Inferior parietal cortex (tissue), 1 donor: Measurements from ENCODE around the gene UBE2J2.
"Not testable (repeated sequence)": the region's sequence is repeated elsewhere in the genome, so short reads cannot be mapped to it uniquely, and the experiment has no call there.

Source experiments
- DNase-seq: peaks from one replicate; pipeline ENCODE4 v3.0.0-alpha.2; 2016; ENCODE audit errors: extremely low spot score

The UBE2J2 gene

GRCh38 chr1:1273512-1274298, at the start of gene UBE2J2:
Gene UBE2J2, minus strand, starts transcription at chr1:1273854. Its CDS starts 5,862 bp downstream, at chr1:1267992.
- peak; percentile 78 for DNase-seq

- DNase-seq = no peak
Measured at GRCh38 chr1:1322952-1323351, 49.3 kb upstream of the UBE2J2 start.

DNA sequence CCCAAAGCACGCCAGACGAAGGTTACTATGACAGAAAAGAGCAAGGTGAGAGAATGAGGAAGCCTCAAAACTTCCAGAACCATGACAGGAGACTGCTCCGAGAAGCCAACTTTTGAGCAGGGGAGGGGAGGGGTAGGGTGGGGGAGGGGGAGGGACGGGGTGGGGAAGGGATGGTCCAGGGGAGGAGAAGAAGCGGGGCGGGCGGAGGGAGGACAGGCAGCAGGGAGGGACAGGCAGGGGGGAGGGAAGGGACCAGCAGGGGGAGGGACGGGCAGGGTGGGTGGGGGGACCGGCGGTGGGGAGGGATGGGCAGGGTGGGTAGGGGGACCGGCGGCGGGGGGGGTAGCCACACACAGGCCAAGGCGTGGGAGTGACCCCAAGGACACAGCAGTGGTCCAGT, 48.8 kb upstream of the UBE2J2 start:
- no peak for DNase-seq

GRCh38 chr1:1321477-1321876, 47.8 kb upstream of the UBE2J2 start:
- no peak for DNase-seq

- DNase-seq = no peak
Measured at GRCh38 chr1:1320666-1321448, 47.2 kb upstream of the UBE2J2 start.

DNA sequence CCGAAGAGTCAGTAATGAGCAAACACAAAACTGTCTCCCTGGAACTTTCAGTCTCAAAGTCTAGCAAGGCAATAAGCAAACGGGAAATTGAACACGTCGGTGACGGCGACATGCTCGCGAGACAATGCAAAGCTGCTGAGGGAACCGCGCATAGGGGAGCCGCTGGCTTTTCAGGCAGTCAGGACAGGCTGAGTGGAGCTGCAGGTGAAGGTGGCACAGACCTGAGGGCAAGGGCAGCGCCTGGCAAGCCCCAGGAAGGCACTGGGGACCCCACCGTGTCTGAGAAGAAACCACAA, 45.9 kb upstream of the UBE2J2 start:
- DNase-seq = no peak

GRCh38 chr1:1318777-1319645, 45.4 kb upstream of the UBE2J2 start:
- no peak for DNase-seq

DNA sequence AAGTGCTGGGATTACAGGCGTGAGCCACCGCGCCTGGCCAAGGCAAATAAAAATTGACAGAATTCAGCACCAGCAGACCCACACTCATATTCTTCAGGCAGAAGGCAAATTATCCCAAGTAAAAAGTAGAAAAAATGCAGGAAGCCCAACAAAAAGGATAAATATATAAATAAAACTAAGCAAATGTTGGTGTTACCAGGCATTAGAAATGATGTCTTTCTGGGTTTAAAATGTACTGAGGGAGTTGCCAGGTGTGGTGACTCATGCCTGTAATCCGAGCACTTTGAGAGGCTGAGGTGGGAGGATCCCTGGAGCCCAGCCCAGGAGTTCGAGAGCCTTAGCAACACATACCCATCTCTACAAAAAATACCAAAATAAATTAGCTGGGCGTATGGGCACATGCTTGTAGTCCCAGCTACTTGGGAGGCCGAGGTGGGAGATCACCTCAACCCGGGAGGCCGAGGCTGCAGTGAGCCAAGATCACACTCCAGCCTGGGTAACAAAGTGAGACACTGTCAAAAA, 44.5 kb upstream of the UBE2J2 start:
- peak; percentile 69 for DNase-seq

- no peak for DNase-seq
Measured at GRCh38 chr1:1317420-1317819, 43.8 kb upstream of the UBE2J2 start.

DNA sequence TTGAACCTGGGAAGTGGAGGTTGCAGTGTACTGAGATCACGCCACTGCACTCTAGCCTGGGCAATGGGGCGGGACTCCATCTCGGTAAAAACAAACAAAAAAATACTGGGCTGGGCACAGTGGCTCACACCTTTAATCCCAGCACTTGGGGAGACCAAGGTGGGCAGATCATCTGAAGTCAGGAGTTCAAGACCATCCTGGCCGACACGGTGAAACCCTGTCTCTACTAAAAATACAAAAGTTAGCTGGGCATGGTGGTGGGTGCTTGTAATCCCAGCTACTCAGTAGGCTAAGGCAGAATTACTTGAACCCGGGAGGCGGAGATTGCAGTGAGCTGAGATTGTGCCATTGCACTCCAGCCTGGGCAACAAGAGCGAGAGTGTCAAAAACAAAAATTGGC, 42.5 kb upstream of the UBE2J2 start:
- not testable (repeated sequence) for DNase-seq

GRCh38 chr1:1315435-1315954, 41.8 kb upstream of the UBE2J2 start:
- DNase-seq = no peak

DNA sequence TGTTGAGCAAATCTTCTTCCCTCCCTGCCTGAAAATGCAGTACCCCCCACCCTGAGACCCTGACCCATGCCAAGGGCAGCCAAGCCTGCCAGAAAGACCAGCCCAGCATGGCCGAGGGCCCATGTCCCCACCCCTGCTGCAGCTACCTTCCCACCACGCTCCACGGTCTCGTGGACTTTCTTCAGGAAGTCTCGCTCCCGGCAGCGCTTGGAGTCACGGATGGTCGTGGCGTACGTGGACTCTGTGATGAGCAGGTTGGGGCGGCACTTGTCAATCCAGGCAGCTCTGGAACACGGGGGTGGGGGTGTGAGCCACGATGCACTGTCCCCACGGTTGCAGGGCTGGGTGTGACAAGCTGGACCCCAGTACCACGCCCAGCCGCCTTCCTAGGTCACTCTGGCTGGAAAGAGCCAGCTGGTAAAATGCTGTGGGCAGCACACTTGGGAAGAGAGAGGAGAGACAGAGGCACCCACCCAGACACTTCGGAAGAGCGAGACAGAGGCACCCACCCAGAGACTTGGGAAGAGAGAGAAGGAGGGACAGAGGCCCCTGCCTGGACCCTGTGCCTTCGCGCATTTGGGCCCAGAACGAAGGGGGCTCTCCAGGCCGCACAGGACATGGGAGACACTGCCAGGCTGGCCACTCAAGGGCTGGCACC, 41.2 kb upstream of the UBE2J2 start:
- no peak for DNase-seq

DNA sequence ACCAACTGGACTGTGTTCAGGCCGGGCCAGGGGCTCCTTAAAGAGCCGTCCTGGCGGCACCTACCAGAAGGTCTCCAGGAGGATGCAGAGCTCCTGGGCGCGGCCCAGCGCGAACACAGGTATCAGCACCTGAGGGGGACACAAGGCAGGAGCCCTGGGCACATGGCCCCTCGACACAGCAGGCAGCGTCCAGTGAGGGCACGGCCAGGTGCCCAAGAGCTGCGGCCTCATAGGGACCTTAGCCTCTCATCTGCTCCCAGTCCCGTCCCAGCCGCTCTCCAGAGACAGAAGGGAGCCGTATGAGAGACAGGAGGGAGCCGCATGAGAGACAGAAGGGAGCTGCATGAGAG, 40.6 kb upstream of the UBE2J2 start:
- no peak for DNase-seq

DNA sequence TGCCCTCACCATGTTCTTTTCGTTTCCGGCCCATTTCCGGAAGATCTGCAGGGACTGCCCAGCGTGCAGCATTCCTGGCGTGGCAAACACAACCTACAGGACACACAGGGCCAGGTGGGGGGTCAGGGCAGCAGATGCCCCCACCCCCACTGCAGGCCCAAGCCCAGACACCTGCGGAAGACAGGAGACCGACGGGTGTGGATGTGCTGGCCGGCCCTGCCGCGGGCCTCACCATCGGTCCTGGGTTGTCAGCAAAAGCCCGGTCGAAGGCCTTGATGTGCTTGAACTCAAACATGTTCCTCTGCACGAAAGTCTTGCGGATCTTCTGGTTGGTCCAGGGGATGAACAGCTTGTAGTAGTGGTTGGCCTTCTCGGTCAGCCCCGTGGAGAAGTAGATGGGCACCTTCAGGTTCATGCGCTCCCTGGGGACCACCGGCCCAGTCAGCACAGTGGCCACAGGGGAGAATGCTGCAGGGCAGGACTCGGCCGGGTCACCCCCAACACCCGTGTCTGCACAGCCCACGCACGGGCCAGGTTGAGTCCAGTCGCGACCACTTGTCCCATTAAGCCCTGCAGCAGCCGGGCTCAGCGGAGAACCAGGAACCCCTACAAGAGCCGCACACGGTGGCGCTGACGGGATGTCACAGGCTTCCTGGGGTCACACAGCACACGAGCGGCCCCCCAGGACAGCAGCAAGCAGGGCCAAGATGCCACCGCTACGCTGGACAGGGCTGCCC, 40.0 kb upstream of the UBE2J2 start:
- no peak for DNase-seq

DNA sequence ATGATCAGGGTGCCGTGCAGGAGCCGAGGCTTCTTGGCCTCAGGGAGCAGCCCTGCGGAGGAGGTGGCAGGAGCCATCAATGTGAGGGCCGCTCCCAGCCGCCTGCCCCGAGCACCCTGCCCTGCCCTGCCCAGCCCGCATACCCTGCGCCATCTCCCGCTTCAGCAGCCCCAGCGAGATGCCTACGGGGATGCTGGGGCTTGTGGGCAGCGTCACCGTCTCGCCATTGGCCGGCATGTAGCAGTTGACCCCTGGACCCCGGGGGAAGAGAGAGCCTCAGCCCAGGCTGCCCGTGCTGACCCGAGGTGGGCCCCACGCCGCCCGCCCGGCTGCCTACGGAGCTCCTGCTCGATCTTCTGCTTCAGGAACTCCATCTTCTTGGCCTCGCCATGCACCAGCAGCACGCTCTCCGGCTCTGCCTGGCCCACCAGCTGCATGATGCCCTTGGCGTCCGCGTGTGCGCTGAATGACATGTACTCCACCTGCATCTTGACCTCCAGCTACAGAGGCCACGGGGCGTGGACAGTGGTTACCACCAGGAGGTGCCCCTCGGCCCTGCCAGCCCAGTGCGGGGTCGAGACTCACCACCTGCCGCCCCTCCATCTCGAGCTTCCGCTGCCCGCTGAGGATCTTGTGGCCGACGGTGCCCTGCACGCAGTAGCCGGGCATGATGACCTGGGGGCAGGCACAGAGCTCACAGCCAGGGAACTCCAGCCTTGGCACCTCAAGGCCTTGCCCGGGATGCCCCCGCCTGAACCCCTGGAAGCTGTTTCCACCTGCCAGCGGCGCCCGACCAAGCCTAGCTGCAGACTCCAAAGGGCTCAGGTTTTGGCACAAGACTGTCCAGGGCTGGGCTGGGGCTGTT, 39.0 kb upstream of the UBE2J2 start:
- DNase-seq = no peak

- DNase-seq = no peak
Measured at GRCh38 chr1:1311107-1312104, 37.8 kb upstream of the UBE2J2 start.

- no peak for DNase-seq
Measured at GRCh38 chr1:1310476-1311053, 36.9 kb upstream of the UBE2J2 start.

GRCh38 chr1:1310109-1310385, 36.4 kb upstream of the UBE2J2 start:
- DNase-seq = no peak
